NCI-H1436 (cell line): ENCODE data around the gene KDM6B.

ENCODE experiments used
- DNase-seq: peaks from one replicate; lab custom pipeline; 2025; lab: John Stamatoyannopoulos, UW

KDM6B gene

DNA sequence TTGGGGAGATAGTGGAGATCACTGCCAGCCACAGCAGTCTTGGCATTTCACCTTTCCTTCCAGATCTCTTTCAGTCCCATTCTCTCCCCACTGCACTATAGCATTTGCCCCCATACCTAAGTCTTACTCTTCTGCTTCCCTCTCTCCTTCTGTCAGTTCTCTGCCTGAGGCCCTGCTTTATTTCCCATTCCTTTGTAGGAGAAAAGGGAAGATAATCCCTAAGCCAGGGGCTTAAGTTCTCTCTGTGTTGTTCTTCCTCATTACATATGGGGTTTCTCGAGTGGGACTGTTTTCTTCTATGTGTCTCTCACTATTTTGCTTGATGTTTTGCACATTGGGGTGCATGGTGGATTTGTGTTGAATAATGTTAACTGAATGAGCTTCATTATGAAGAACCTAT is 6.4 kb downstream of the KDM6B start:
- DNase-seq, result no peak

GRCh38 chr17:7840875-7841274 is 6.9 kb downstream of the KDM6B start:
- no peak for DNase-seq

DNA sequence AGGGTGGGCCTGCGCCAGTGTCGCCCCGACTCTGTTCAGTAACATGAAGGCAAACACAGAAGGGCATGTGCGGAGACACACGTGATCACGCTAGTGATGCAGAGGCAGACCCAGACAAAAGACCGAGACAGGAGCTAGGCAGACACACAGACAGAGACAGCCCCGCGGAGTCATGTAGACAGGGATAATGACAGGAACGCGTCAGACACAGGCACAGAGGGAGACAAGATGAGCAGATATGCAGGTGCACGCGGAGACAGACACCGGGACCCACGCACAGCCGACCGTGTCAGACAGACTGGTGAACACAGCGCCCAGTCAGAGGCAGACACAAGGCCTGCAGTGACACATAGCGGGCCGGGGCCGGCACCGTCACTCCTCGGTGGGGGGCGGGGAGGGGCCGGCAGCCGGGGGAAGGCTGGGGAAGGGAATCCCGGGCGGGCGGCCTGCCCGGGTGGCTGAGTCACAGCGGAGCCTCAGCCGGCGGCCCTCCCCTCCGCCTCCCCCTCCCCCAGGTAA is 7.4 kb downstream of the KDM6B start:
- DNase-seq, result peak; percentile 43

DNA sequence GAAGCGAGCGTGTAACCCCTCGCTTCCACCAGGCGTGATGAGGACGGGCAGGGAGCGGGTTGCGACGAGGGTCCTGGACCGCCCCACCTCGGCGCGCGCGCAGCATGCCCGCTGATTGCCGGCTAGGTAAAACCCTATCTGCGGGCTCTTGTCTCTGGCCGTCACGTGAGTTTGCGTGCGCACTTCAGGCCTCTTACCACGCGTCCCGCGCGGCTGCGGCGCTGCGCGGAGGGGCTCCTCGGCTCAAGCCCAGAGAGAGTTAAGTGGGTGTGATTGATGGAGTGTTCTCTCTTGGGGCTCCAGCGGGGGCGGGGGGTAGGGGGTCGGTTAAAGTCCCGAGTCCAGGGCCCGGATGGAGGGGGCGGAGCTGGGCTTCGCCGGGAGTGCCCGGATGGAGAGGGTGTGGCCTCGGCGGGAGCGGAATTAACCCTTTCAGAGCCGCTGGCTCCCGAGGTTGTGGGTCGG is 7.9 kb downstream of the KDM6B start:
- DNase-seq, result peak; percentile 93

DNA sequence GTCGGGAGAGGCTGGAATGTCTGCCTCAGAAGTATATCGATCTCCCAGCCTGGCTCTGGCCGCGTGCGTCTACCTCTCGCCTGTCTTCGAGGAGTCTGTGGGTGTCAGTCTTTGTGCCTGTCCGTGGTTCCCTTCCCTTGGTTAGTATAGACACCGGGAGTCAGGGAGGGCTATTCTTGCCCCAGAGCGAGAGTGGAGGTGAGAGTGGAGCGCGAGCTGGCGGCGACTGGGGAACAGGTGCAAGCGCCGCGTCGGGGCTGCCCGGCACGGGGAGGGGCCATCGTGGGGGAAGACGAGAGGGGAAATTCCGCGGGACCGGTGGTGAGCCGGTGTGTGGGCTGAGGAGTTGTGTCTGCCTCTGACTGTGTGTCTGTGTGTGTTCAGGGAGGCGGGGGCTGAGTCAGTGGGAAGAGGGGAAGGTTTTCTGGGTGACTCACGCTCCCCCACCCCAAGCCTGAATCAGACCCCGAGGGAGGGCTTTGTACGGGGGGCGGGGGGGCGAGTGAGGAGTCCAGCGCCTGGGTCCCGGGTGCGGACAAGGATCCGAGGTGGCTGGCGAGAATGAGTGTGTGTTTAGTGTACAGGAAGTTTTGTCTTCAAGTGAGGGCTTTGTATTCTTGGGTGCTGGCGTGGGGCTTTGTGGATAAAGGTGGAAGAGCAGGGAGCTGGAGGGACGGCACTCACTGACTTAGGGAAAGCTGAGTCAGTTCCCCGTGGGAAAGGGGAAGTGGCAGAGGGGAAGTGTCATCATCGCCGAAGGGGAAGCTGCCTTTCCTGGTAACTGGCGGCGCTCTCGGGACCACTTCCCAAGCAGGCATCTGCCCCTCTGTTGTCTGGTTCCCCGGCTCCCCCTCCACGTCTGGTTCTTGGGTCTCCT is 8.6 kb downstream of the KDM6B start:
- DNase-seq, result peak; percentile 57

DNA sequence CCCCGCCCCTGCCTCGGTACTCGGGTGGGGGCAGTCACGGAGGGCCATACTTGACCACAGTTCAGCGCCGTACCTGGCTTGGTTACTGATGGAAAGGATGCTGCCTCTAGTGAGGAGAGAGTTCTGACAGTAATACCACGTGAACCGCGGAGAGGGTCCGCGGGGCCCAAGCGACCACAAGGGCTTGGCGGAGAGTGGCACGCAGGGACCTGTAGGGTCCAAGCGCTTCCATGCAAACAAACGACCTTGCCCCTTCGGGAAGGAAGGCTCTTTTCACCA is 9.2 kb downstream of the KDM6B start:
- DNase-seq, result no peak

DNA sequence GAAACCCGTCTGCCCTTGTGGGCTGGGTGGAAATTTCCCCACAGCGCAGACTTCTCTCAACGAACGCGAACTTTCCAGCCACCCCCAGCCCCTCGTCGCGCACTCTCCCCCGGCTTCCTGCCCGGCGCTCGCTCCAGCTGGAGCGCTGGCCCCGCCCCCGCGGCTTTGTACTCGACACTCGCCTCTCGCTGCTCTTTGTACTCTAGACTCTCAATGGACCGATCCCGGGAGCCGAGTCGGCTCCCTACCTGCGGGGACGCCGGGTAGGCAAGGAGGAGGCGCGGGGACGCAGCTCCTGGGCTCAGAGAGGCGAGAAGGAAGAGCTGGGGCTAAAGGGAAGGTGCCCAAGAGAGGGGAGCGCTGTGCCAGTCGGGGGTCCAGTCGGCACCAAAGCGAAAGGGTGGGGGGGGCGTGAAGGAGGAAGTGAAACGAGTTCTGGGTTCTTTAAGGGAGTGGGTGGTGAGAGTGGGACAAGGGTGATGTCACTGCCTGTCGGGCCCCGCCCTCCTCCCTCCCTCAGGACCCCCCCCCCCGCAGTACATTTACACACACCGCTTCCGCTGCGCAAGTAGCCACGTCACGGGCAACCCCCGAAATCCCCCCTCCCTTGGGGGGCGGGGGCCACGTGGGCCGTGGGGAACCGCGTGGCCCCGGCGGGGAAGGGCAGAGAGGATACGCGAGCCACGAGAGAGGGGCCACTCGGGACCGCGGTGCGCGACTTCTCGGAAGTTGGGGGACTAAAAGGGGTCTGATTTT is 9.7 kb downstream of the KDM6B start:
- DNase-seq, result peak; percentile 67

- peak; percentile 86 for DNase-seq
Measured at GRCh38 chr17:7844292-7845154, 10.5 kb downstream of the KDM6B start.

- DNase-seq, result no peak
Measured at GRCh38 chr17:7845359-7846062, 11.5 kb downstream of the KDM6B start.

- no peak for DNase-seq
Measured at GRCh38 chr17:7846063-7846735, 12.2 kb downstream of the KDM6B start.

DNA sequence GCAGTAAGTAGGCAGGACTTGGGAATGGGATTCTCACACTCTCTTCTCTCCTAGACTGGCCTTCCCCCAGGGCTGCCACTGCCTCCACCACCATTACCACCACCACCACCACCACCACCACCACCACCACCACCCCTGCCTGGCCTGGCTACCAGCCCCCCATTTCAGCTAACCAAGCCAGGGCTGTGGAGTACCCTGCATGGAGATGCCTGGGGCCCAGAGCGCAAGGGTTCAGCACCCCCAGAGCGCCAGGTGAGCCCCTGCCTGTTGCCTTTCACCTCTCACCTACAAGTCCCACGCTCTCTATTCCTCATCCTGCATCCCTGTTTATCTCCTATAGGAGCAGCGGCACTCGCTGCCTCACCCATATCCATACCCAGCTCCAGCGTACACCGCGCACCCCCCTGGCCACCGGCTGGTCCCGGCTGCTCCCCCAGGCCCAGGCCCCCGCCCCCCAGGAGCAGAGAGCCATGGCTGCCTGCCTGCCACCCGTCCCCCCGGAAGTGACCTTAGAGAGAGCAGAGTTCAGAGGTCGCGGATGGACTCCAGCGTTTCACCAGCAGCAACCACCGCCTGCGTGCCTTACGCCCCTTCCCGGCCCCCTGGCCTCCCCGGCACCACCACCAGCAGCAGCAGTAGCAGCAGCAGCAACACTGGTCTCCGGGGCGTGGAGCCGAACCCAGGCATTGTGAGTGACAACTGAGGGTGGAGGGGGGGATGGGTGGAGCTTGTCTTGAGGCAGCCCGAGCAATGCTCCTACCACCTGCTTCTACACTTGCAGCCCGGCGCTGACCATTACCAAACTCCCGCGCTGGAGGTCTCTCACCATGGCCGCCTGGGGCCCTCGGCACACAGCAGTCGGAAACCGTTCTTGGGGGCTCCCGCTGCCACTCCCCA is 13.0 kb downstream of the KDM6B start:
- no peak for DNase-seq

- DNase-seq, result no peak
Measured at GRCh38 chr17:7848131-7848579, 14.1 kb downstream of the KDM6B start.

GRCh38 chr17:7848739-7849129 is 14.7 kb downstream of the KDM6B start:
- DNase-seq, result no peak

DNA sequence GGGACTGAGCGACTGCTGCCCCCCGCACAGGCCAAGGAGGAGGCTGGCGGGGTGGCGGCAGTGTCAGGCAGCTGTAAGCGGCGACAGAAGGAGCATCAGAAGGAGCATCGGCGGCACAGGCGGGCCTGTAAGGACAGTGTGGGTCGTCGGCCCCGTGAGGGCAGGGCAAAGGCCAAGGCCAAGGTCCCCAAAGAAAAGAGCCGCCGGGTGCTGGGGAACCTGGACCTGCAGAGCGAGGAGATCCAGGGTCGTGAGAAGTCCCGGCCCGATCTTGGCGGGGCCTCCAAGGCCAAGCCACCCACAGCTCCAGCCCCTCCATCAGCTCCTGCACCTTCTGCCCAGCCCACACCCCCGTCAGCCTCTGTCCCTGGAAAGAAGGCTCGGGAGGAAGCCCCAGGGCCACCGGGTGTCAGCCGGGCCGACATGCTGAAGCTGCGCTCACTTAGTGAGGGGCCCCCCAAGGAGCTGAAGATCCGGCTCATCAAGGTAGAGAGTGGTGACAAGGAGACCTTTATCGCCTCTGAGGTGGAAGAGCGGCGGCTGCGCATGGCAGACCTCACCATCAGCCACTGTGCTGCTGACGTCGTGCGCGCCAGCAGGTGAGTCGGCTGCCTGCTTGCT is 15.2 kb downstream of the KDM6B start:
- no peak for DNase-seq

DNA sequence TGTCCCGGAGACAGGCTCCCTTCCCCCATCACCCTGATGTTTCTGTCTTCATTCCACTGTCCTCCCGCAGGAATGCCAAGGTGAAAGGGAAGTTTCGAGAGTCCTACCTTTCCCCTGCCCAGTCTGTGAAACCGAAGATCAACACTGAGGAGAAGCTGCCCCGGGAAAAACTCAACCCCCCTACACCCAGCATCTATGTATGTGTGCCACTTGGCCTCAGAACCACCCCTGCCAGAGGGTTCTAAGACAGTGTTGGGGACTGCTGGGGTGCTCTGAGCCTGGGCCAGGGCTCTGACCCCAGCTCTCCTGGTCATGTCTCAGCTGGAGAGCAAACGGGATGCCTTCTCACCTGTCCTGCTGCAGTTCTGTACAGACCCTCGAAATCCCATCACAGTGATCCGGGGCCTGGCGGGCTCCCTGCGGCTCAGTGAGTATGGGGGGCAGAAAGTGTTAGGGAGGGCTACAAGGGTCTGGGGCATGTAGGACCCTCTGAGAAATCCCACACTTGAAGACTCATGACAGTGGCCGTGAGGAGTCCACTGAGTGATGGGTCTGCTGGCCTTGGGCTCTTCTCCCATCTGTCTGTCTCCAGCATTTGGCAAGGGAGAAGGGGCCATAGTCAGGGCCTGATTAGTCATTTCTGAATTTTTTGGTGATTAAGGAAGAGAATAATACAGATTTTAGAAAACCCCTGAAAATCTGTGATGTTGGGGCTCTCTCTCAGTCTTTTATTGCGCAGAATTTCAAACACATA is 15.9 kb downstream of the KDM6B start:
- DNase-seq, result no peak

- DNase-seq, result no peak
Measured at GRCh38 chr17:7850701-7851437, 16.9 kb downstream of the KDM6B start.

GRCh38 chr17:7851438-7852261 is 17.6 kb downstream of the KDM6B start:
- peak; percentile 94 for DNase-seq
